Panc1 (cell line): ENCODE results near the gene RHBDL1. TPM values are rescaled to one million over a fixed set of nuclear protein-coding genes. Genes with fewer than 3 reads are reported as not detected.

Experiments
- ATAC-seq: fragments of 200-7000 bp; cut with Tn5 transposase; 2 replicates; pipeline ENCODE4 v1.9.1; 2020; ENCODE audit warnings: mild to moderate bottlenecking, moderate library complexity
- BruUV-seq: library from RNA; stranded (reverse); fragments of 400-500 nt; replicated peaks from 2 replicates; lab custom pipeline; 2021; lab: Mats Ljungman, UMichigan
- CTCF ChIA-PET: fragments of 300-600 bp; sonication (Branson Sonifier 250); formaldehyde crosslinking; loops from one replicate; lab custom pipeline; 2022; ENCODE audit warnings: antibody characterized with exemption; lab: Charles Lee
- POLR2A ChIA-PET: fragments of 300-600 bp; sonication (Branson Sonifier 250); formaldehyde crosslinking; loops from one replicate; lab custom pipeline; 2022; ENCODE audit warnings: antibody characterized with exemption; lab: Charles Lee
- DNase-seq: peaks from one replicate; pipeline ENCODE4 v3.0.0-alpha.2; 2010; ENCODE audit warnings: low read depth, low spot score
- H3K27ac ChIP-seq: 2 replicates; pipeline ENCODE4 v1.5.1; 2011; ENCODE audit warnings: mild to moderate bottlenecking, low read length, inconsistent platforms
- H3K27me3 ChIP-seq: fragments of 200-500 bp; sonication (Bioruptor generic); 2 replicates; pipeline ENCODE4 v1.6.0; 2014; ENCODE audit warnings: low read length, inconsistent platforms; ENCODE audit not compliant: control insufficient read depth, insufficient read depth
- H3K36me3 ChIP-seq: fragments of 200-500 bp; sonication (Bioruptor generic); 2 replicates; pipeline ENCODE4 v1.5.1; 2014; ENCODE audit warnings: inconsistent platforms, mild to moderate bottlenecking, low read length, moderate library complexity; ENCODE audit not compliant: control insufficient read depth, insufficient read depth
- H3K4me1 ChIP-seq: 2 replicates; pipeline ENCODE4 v1.5.1; 2011; ENCODE audit warnings: inconsistent platforms, mild to moderate bottlenecking, low read length, moderate library complexity; ENCODE audit not compliant: control insufficient read depth, insufficient read depth
- H3K4me3 ChIP-seq, 2 experiments: 2 replicates each; pipeline ENCODE4 v1.5.1; 2011 to 2012; ENCODE audit warnings: low read depth in 2 of 2, low read length in 2 of 2, mild to moderate bottlenecking in 2 of 2, inconsistent platforms in 1 of 2, moderate library complexity in 1 of 2
- H3K9me3 ChIP-seq: fragments of 200-500 bp; sonication (Bioruptor generic); 2 replicates; pipeline ENCODE4 v1.5.1; 2014; ENCODE audit warnings: low read depth, mild to moderate bottlenecking, inconsistent platforms, low read length, moderate library complexity; ENCODE audit not compliant: control insufficient read depth, insufficient read depth
- POLR2AphosphoS5 ChIP-seq: IDR thresholded peaks from 2 replicates; pipeline ENCODE4 v1.6.1; 2012; ENCODE audit warnings: mild to moderate bottlenecking, low read depth, low read length, moderate library complexity
- SIN3A ChIP-seq: IDR thresholded peaks from 2 replicates; pipeline ENCODE4 v1.6.1; 2012; ENCODE audit warnings: low read depth, mild to moderate bottlenecking, low read length, moderate library complexity, borderline replicate concordance; ENCODE audit not compliant: insufficient read depth
- TCF7L2 ChIP-seq: IDR thresholded peaks from 2 replicates; pipeline ENCODE4 v1.6.1; 2011; ENCODE audit warnings: mild to moderate bottlenecking, low read depth, low read length, inconsistent platforms
- in situ Hi-C: cut with HindIII; loops from 2 replicates; pipeline ENCODE4 v1.10.0; 2016; ENCODE audit warnings: low sequenced_read_pairs, low pct_unique_long_range_greater_than_20kb
- intact Hi-C: fragments of 100-400 bp; cut with micrococcal nuclease; formaldehyde crosslinking; loops from one replicate; pipeline ENCODE4 v1.10.0; 2022; ENCODE audit not compliant: unreplicated experiment
- total RNA-seq: library from RNA; stranded (reverse); gene quantifications from one replicate; pipeline ENCODE4 v1.2.1, GENCODE V29; 2021; ENCODE audit not compliant: unreplicated experiment
- TF ChIP-seq, protein P1 (sequence below), 2 experiments: IDR thresholded peaks; 2 replicates each; pipeline ENCODE4 v1.6.1; 2011 to 2012; ENCODE audit warnings: low read depth in 2 of 2, control low read depth in 1 of 2, low read length in 1 of 2, mild to moderate bottlenecking in 1 of 2, moderate library complexity in 1 of 2; ENCODE audit not compliant: insufficient read depth in 1 of 2
- TF ChIP-seq, protein P2 (sequence below): fragments of 450-650 bp; IDR thresholded peaks from 2 replicates; pipeline ENCODE4 v1.5.1; 2017; ENCODE audit warnings: mild to moderate bottlenecking

The RHBDL1 gene
- total RNA-seq, 1 experiment from 2014 or later: 6.6 TPM

DNA sequence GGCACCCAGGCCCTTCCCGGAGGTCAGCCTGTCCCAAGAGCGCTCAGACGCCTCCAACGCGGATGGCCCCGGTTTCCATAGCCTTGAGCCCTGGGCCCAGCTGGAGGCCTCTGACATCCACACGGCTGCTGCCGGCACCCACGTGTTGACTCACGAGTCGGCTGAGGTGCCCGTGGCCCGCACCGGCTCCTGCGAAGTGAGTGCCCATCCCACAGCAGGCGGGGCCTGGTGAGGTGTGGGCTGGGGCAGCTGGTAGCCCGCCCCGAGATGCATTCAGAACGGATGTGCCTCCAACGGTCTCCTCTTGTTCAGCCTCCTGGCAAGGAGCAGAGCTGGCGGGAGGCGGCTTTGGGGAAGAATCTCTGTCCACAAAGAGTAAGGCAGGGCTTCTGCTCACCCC, 23.6 kb upstream of the RHBDL1 start:
- no peak for TF ChIP-seq TCF7L2
- Histone ChIP-seq H3K36me3 (no peaks in the 10 kb centered on the region), H3K4me1 (peaks cover 14% of the 10 kb centered on the region), H3K4me3 (no peak overlapping the region), H3K9me3 (no peaks in the 10 kb centered on the region), H3K27ac (no peak overlapping the region), H3K27me3 (no peaks in the 10 kb centered on the region)
- POLR2A ChIA-PET: interaction anchor here (0.7 kb wide), 1 partner anchor 30 kb away, joined by 4 read pairs; no protein-coding TSS in a partner anchor
- DNase-seq (no peak), ATAC-seq (no peak)
- in situ Hi-C loops (no loop called here), intact Hi-C loops (no loop called here)
- CTCF ChIA-PET: interaction anchor here (0.5 kb wide), 1 partner anchor 70 kb away, joined by 4 read pairs; no protein-coding TSS in a partner anchor
- no TSS peak for BruUV-seq

DNA sequence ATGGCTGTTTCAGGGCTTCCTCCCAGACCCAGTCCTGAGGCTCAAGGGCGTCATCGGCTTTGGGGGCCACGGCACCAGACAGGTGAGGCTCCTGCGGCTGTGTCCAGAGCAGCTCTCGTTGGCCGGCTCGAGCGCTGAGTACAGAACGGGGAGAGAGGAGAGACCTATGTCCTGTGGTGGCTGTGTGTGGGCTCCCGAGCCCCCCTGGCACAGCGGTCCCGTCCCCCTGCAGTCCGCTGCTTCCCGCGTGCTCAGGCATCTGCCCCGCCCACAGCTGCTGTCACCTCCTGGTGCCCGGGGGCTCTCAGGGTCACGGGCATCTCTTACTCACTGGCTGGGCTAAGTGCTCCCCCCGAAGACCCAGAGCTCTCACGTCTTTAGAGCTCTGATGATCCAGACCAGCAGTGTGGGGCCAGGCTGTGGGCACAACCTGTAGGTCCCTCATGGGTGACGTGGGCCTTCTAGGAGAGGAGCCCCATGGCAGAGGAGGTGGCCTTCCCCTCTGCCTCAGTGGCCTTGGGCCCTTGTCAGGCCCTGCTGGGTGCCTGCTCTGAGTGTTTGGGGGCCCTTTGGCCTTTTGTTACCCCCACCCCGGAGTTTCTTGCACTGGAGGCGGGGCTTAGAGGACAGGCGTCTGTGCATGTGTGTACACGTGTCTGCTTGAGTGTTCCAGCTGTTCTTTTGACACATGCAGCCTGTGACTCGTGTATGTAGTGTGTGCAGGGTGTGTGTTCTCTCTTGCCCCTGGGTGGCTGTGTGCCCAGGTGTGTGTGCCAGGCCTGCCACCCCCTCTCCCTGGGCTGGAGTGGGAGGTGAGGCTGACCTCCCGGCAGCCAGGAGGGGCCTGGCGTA, 22.8 kb upstream of the RHBDL1 start:
- no TSS peak for BruUV-seq
- TF ChIP-seq SIN3A (no peak), POLR2AphosphoS5 (no peak), TCF7L2 (no peak)
- TF ChIP-seq, protein P1, sequence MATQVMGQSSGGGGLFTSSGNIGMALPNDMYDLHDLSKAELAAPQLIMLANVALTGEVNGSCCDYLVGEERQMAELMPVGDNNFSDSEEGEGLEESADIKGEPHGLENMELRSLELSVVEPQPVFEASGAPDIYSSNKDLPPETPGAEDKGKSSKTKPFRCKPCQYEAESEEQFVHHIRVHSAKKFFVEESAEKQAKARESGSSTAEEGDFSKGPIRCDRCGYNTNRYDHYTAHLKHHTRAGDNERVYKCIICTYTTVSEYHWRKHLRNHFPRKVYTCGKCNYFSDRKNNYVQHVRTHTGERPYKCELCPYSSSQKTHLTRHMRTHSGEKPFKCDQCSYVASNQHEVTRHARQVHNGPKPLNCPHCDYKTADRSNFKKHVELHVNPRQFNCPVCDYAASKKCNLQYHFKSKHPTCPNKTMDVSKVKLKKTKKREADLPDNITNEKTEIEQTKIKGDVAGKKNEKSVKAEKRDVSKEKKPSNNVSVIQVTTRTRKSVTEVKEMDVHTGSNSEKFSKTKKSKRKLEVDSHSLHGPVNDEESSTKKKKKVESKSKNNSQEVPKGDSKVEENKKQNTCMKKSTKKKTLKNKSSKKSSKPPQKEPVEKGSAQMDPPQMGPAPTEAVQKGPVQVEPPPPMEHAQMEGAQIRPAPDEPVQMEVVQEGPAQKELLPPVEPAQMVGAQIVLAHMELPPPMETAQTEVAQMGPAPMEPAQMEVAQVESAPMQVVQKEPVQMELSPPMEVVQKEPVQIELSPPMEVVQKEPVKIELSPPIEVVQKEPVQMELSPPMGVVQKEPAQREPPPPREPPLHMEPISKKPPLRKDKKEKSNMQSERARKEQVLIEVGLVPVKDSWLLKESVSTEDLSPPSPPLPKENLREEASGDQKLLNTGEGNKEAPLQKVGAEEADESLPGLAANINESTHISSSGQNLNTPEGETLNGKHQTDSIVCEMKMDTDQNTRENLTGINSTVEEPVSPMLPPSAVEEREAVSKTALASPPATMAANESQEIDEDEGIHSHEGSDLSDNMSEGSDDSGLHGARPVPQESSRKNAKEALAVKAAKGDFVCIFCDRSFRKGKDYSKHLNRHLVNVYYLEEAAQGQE (IDR thresholded peaks at IDR 0.05; ENCODE audit: insufficient read depth in 1 of 2, low read depth in 2 of 2, low read length in 1 of 2): no peak
- TF ChIP-seq, protein P2, sequence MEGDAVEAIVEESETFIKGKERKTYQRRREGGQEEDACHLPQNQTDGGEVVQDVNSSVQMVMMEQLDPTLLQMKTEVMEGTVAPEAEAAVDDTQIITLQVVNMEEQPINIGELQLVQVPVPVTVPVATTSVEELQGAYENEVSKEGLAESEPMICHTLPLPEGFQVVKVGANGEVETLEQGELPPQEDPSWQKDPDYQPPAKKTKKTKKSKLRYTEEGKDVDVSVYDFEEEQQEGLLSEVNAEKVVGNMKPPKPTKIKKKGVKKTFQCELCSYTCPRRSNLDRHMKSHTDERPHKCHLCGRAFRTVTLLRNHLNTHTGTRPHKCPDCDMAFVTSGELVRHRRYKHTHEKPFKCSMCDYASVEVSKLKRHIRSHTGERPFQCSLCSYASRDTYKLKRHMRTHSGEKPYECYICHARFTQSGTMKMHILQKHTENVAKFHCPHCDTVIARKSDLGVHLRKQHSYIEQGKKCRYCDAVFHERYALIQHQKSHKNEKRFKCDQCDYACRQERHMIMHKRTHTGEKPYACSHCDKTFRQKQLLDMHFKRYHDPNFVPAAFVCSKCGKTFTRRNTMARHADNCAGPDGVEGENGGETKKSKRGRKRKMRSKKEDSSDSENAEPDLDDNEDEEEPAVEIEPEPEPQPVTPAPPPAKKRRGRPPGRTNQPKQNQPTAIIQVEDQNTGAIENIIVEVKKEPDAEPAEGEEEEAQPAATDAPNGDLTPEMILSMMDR: no peak
- Histone ChIP-seq H3K4me1 (peaks cover 7% of the 10 kb centered on the region; the same call in 1 of the 2 replicates), H3K27me3 (no peaks in the 10 kb centered on the region), H3K9me3 (no peaks in the 10 kb centered on the region), H3K36me3 (no peaks in the 10 kb centered on the region), H3K4me3 (no peak overlapping the region), H3K27ac (no peak overlapping the region)
- intact Hi-C loops (no loop called here), in situ Hi-C loops (no loop called here)
- CTCF ChIA-PET: no interaction called here
- ATAC-seq (no peak), DNase-seq (no peak)
- POLR2A ChIA-PET: interaction anchor here (0.5 kb wide), 1 partner anchor 13 kb away, joined by 5 read pairs; no protein-coding TSS in a partner anchor
